ENCODE results near the gene ADK.

GRCh38 chr10:74276416-74276815 is 125.4 kb downstream of the ADK start:
- TF ChIP-seq EZH2 (IDR thresholded peaks at IDR 0.05; ENCODE audit: insufficient read depth, low read length), result no peak
- no peak for TF ChIP-seq CTCF (IDR thresholded peaks at IDR 0.05; ENCODE audit: insufficient read depth, low read depth, low read length)
